HEK293T (cell line): ENCODE results near the gene NKD2.

Experiments
- CTCF ChIA-PET: fragments of 350-600 bp; formaldehyde crosslinking; extraction: SDS; loops from one replicate; lab custom pipeline; 2021; ENCODE audit warnings: antibody characterized with exemption, inconsistent platforms; lab: Yijun Ruan, JAX
- POLR2A ChIA-PET: fragments of 350-600 bp; formaldehyde crosslinking; extraction: SDS; loops from one replicate; lab custom pipeline; 2020; ENCODE audit warnings: antibody characterized with exemption, inconsistent platforms; lab: Yijun Ruan, JAX
- DNase-seq: peaks from one replicate; pipeline ENCODE4 v3.0.0; 2012; ENCODE audit warnings: mixed read lengths; ENCODE audit errors: extremely low spot score
- ARNT ChIP-seq: fragments of 450-650 bp; IDR thresholded peaks from 2 replicates; pipeline ENCODE4 v1.6.1; 2017; ENCODE audit warnings: mild to moderate bottlenecking
- BHLHE40 ChIP-seq: fragments of 450-650 bp; IDR thresholded peaks from 2 replicates; pipeline ENCODE4 v1.6.1; 2016; ENCODE audit warnings: mild to moderate bottlenecking, moderate library complexity, borderline replicate concordance
- CTBP1 ChIP-seq: fragments of 450-650 bp; IDR thresholded peaks from 2 replicates; pipeline ENCODE4 v1.6.1; 2016; ENCODE audit warnings: borderline replicate concordance
- ELF4 ChIP-seq: fragments of 450-650 bp; IDR thresholded peaks from 2 replicates; pipeline ENCODE4 v1.6.1; 2017; ENCODE audit warnings: antibody characterized with exemption
- FOXA1 ChIP-seq: fragments of 450-650 bp; IDR thresholded peaks from 2 replicates; pipeline ENCODE4 v1.6.1; 2016; ENCODE audit warnings: mild to moderate bottlenecking
- FOXK2 ChIP-seq: fragments of 450-650 bp; IDR thresholded peaks from 2 replicates; pipeline ENCODE4 v1.6.1; 2016; ENCODE audit warnings: mild to moderate bottlenecking
- FOXM1 ChIP-seq: fragments of 450-650 bp; IDR thresholded peaks from 2 replicates; pipeline ENCODE4 v1.6.1; 2017; ENCODE audit warnings: mild to moderate bottlenecking, borderline replicate concordance
- HDGF ChIP-seq: fragments of 450-650 bp; IDR thresholded peaks from 2 replicates; pipeline ENCODE4 v1.6.1; 2017; ENCODE audit warnings: antibody characterized with exemption, borderline replicate concordance
- L3MBTL2 ChIP-seq: fragments of 450-650 bp; conservative IDR thresholded peaks from 2 replicates; pipeline ENCODE4 v1.6.1; 2016; ENCODE audit warnings: mild to moderate bottlenecking
- LEF1 ChIP-seq: fragments of 450-650 bp; IDR thresholded peaks from 2 replicates; pipeline ENCODE4 v1.6.1; 2017; ENCODE audit warnings: mild to moderate bottlenecking, borderline replicate concordance
- NFRKB ChIP-seq: fragments of 450-650 bp; IDR thresholded peaks from 2 replicates; pipeline ENCODE4 v1.6.1; 2016; ENCODE audit warnings: mild to moderate bottlenecking, moderate library complexity
- PKNOX1 ChIP-seq: fragments of 450-650 bp; IDR thresholded peaks from 2 replicates; pipeline ENCODE4 v1.6.1; 2016
- SP1 ChIP-seq: fragments of 450-650 bp; IDR thresholded peaks from 2 replicates; pipeline ENCODE4 v1.6.1; 2017
- SUZ12 ChIP-seq: fragments of 450-650 bp; IDR thresholded peaks from 2 replicates; pipeline ENCODE4 v1.6.1; 2016; ENCODE audit warnings: mild to moderate bottlenecking
- TARDBP ChIP-seq: fragments of 450-650 bp; IDR thresholded peaks from 2 replicates; pipeline ENCODE4 v1.6.1; 2016
- ZNF384 ChIP-seq: fragments of 450-650 bp; IDR thresholded peaks from 2 replicates; pipeline ENCODE4 v1.6.1; 2016

NKD2 gene

GRCh38 chr5:1009359-1010180, 968 bp downstream of the NKD2 start:
- ChIA-PET POLR2A (interaction anchor here (1.0 kb wide), 1 partner anchor 11 kb away, joined by 3 read pairs; no protein-coding TSS in a partner anchor), CTCF (interaction anchor here (1.0 to 3.1 kb wide), 10 partner anchors 10 to 165 kb away, joined by 3 to 14 read pairs (median 4); no protein-coding TSS in a partner anchor)
- no peak for DNase-seq
- TF ChIP-seq BHLHE40 (no peak), FOXA1 (no peak), PKNOX1 (no peak)

GRCh38 chr5:1010181-1010510, 1.5 kb downstream of the NKD2 start:
- no peak for DNase-seq

DNA sequence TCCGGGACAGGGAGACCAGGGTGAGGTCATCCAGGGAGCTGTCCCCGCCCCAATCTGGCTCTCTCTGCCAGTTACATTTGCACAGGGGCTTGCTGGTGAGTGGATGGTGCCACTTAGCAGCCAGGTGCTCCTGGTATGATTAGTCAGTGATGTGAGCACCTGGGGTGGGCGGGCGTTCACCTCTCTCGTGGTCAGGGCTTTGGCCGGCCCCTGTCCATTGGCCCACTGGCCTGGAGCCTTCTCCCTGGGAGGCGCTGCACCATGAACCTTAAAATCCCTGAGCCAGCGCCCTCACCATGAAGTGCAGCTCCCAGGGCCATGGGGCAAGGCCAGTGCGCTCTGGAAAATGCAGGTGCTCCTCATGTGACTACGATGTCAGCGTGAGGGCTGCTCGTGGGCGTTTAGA, 2.0 kb downstream of the NKD2 start:
- POLR2A ChIA-PET: interaction anchor here (0.7 to 1.0 kb wide), 2 partner anchors 9 to 10 kb away, joined by 3 read pairs; no protein-coding TSS in a partner anchor
- CTCF ChIA-PET: interaction anchor here (0.6 to 3.1 kb wide), 12 partner anchors 8 to 219 kb away, joined by 3 to 14 read pairs (median 4); no protein-coding TSS in a partner anchor
- no peak for DNase-seq
- TF ChIP-seq LEF1 (no peak), FOXM1 (no peak), FOXK2 (no peak), SUZ12 (no peak), SP1 (no peak)

More at GRCh38 chr5:1010181-1010510, 1.5 kb downstream of the NKD2 start:
- no peak for TF ChIP-seq ZNF384
- no peak for TF ChIP-seq FOXA1
- TF ChIP-seq PKNOX1: no peak
- TF ChIP-seq L3MBTL2: no peak
- no peak for TF ChIP-seq FOXM1
- TF ChIP-seq CTBP1: no peak
- TF ChIP-seq NFRKB: no peak
- TF ChIP-seq ARNT: no peak
- TF ChIP-seq TARDBP: no peak
- TF ChIP-seq BHLHE40: no peak
- no peak for TF ChIP-seq SP1
- no peak for TF ChIP-seq ELF4
- no peak for TF ChIP-seq LEF1
- CTCF ChIA-PET: interaction anchor here (1.0 to 3.1 kb wide), 10 partner anchors 10 to 164 kb away, joined by 3 to 14 read pairs (median 4); no protein-coding TSS in a partner anchor
- POLR2A ChIA-PET: interaction anchor here (1.0 kb wide), 1 partner anchor 11 kb away, joined by 3 read pairs; no protein-coding TSS in a partner anchor

DNA sequence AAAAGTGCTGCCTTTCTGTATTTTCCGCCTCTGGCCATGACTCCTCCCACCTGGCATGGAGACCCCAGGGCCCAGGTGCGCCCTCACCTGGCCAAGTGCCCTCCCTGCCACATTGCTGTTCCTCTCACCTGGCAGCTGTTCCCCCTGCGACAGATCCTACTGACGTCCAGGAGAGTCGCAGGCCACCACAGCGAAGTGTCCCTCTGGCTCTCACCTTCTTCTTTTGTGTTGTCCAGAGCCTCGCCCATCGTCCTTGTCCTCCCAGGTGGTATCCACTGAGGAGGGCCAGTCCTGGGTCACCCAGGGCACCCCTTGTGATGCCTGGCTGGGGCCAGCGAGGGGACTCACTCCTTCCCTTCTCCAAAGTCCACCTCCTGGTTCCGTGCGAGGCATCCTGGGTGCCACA, 2.6 kb downstream of the NKD2 start:
- ChIA-PET POLR2A (interaction anchor here (0.7 kb wide), 1 partner anchor 9 kb away, joined by 3 read pairs; no protein-coding TSS in a partner anchor), CTCF (interaction anchor here (0.7 to 3.1 kb wide), 9 partner anchors 8 to 219 kb away, joined by 3 to 14 read pairs (median 4); no protein-coding TSS in a partner anchor)
- TF ChIP-seq HDGF: no peak
- TF ChIP-seq SP1: no peak
- TF ChIP-seq LEF1: no peak
- no peak for TF ChIP-seq ELF4
- TF ChIP-seq FOXM1: no peak
- TF ChIP-seq NFRKB: no peak
- no peak for TF ChIP-seq FOXK2
- no peak for TF ChIP-seq ZNF384
- TF ChIP-seq ARNT: no peak
- no peak for TF ChIP-seq L3MBTL2
- peak; percentile 70 for DNase-seq

GRCh38 chr5:1011741-1012312, 3.2 kb downstream of the NKD2 start:
- TF ChIP-seq TARDBP (no peak), FOXK2 (no peak), PKNOX1 (no peak), FOXM1 (no peak), ELF4 (no peak), HDGF (no peak), CTBP1 (no peak), ARNT (no peak), BHLHE40 (no peak), SUZ12 (no peak), SP1 (no peak), LEF1 (no peak), ZNF384 (no peak), L3MBTL2 (no peak), FOXA1 (no peak), NFRKB (no peak)
- ChIA-PET POLR2A (no interaction called here), CTCF (interaction anchor here (1.1 kb wide), 1 partner anchor 19 kb away, joined by 3 read pairs; no protein-coding TSS in a partner anchor)
- no peak for DNase-seq

DNA sequence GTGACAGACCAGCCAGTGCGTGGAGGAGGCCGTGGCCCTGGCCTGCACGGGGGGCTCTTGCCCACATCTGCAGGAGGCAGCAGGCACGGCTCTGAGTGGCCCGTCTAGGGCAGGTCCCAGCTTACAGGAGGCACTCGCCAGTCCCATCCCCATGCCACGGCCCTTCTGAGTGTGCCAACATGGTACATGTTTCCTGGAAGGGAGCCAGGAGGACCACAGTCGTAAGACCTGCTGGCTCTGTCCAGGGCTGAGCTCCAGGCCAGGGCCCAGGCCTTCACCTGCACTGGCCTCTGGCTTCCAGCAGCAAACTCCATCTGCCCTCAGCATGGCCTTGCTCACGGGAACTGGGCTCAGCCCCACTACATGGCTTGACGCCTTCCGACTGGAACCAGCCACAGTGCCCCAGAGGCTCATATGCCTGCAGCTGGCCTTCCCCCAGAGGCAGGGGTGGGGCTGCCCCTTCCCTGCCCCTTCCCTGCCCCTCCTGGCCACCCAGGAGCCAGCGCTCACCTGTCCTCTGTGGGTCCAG, 3.8 kb downstream of the NKD2 start:
- TF ChIP-seq ZNF384 (no peak), ARNT (no peak), HDGF (no peak), BHLHE40 (no peak), FOXA1 (no peak), SUZ12 (no peak), SP1 (no peak)
- no peak for DNase-seq
- POLR2A ChIA-PET: no interaction called here
- CTCF ChIA-PET: no interaction called here
